H9 (cell line): ENCODE measurements around the gene FHIT. TPM values are rescaled to one million over a fixed set of nuclear protein-coding genes. Genes with fewer than 3 reads are reported as not detected.

Experiments
- DNase-seq: peaks from one replicate; pipeline ENCODE4 v3.0.0-alpha.2; 2017
- H2AFZ ChIP-seq: one replicate; pipeline ENCODE4 v1.6.1; 2013; ENCODE audit warnings: mild to moderate bottlenecking, low read length, control low read depth, moderate library complexity
- H2AK5ac ChIP-seq: 2 replicates; pipeline ENCODE4 v1.6.1; 2013; ENCODE audit warnings: low read length, control low read depth, mixed read lengths; ENCODE audit not compliant: insufficient read length
- H2BK120ac ChIP-seq: one replicate; pipeline ENCODE4 v1.6.1; 2013; ENCODE audit warnings: low read depth, mild to moderate bottlenecking, low read length, control low read depth, inconsistent platforms; ENCODE audit not compliant: poor library complexity, severe bottlenecking
- H2BK12ac ChIP-seq: 2 replicates; pipeline ENCODE4 v1.6.1; 2013; ENCODE audit warnings: low read length, control low read depth, mixed read lengths, low read depth; ENCODE audit not compliant: insufficient read length
- H2BK15ac ChIP-seq: 2 replicates; pipeline ENCODE4 v1.6.1; 2013; ENCODE audit warnings: low read depth, low read length, control low read depth
- H2BK20ac ChIP-seq: one replicate; pipeline ENCODE4 v1.6.1; 2013; ENCODE audit warnings: low read depth, mild to moderate bottlenecking, low read length, control low read depth, inconsistent platforms; ENCODE audit not compliant: poor library complexity, severe bottlenecking
- H2BK5ac ChIP-seq: 2 replicates; pipeline ENCODE4 v1.6.1; 2013; ENCODE audit warnings: low read length, control low read depth, mixed read lengths; ENCODE audit not compliant: insufficient read length
- H3K14ac ChIP-seq: 2 replicates; pipeline ENCODE4 v1.6.1; 2013; ENCODE audit warnings: low read length, control low read depth; ENCODE audit not compliant: insufficient read depth
- H3K18ac ChIP-seq: 2 replicates; pipeline ENCODE4 v1.6.1; 2013; ENCODE audit warnings: low read depth, mild to moderate bottlenecking, mixed read lengths, low read length, control low read depth; ENCODE audit not compliant: insufficient read length
- H3K23ac ChIP-seq: 2 replicates; pipeline ENCODE4 v1.6.1; 2013; ENCODE audit warnings: low read length, control low read depth, mixed read lengths, low read depth; ENCODE audit not compliant: insufficient read length
- H3K23me2 ChIP-seq: 2 replicates; pipeline ENCODE4 v1.6.1; 2013; ENCODE audit warnings: low read depth, mild to moderate bottlenecking, mixed read lengths, low read length, control low read depth; ENCODE audit not compliant: insufficient read length, poor library complexity, severe bottlenecking
- H3K27ac ChIP-seq: 2 replicates; pipeline ENCODE4 v1.5.1; 2013; ENCODE audit warnings: low read length, control low read depth, mixed read lengths, low read depth; ENCODE audit not compliant: insufficient read length
- H3K27me3 ChIP-seq: 2 replicates; pipeline ENCODE4 v1.6.1; 2013; ENCODE audit warnings: low read length, control low read depth, inconsistent platforms; ENCODE audit not compliant: insufficient read depth
- H3K4ac ChIP-seq: 2 replicates; pipeline ENCODE4 v1.6.1; 2013; ENCODE audit warnings: low read depth, mild to moderate bottlenecking, control low read depth, inconsistent platforms, low read length, moderate library complexity
- H3K4me1 ChIP-seq: 2 replicates; pipeline ENCODE4 v1.6.1; 2013; ENCODE audit warnings: low read length, control low read depth, inconsistent platforms; ENCODE audit not compliant: insufficient read depth
- H3K4me2 ChIP-seq: 2 replicates; pipeline ENCODE4 v1.6.1; 2013; ENCODE audit warnings: low read length, control low read depth, mixed read lengths; ENCODE audit not compliant: insufficient read length, insufficient read depth
- H3K56ac ChIP-seq: 2 replicates; pipeline ENCODE4 v1.6.1; 2013; ENCODE audit warnings: low read depth, mild to moderate bottlenecking, mixed read lengths, low read length, control low read depth; ENCODE audit not compliant: insufficient read length
- H3K79me1 ChIP-seq: 2 replicates; pipeline ENCODE4 v1.6.1; 2013; ENCODE audit warnings: low read depth, mild to moderate bottlenecking, moderate library complexity, low read length, control low read depth, inconsistent platforms; ENCODE audit not compliant: insufficient read depth, poor library complexity, severe bottlenecking
- H3K79me2 ChIP-seq: 2 replicates; pipeline ENCODE4 v1.6.1; 2013; ENCODE audit warnings: low read length, control low read depth, inconsistent platforms; ENCODE audit not compliant: insufficient read depth
- H3K9ac ChIP-seq: 2 replicates; pipeline ENCODE4 v1.6.1; 2013; ENCODE audit warnings: low read length, control low read depth, mixed read lengths; ENCODE audit not compliant: insufficient read length; ENCODE audit errors: extremely low read depth
- H3K9me3 ChIP-seq: one replicate; pipeline ENCODE4 v1.6.1; 2013; ENCODE audit warnings: low read depth, low read length, inconsistent platforms; ENCODE audit not compliant: control insufficient read depth
- H3T11ph ChIP-seq: one replicate; pipeline ENCODE4 v1.6.1; 2013; ENCODE audit warnings: mild to moderate bottlenecking, low read length, control low read depth, inconsistent platforms
- H4K20me1 ChIP-seq: one replicate; pipeline ENCODE4 v1.6.1; 2013; ENCODE audit not compliant: control insufficient read depth, insufficient read length, insufficient read depth
- H4K5ac ChIP-seq: 2 replicates; pipeline ENCODE4 v1.6.1; 2013; ENCODE audit warnings: low read depth, mild to moderate bottlenecking, mixed read lengths, low read length, control low read depth; ENCODE audit not compliant: insufficient read length
- H4K8ac ChIP-seq: replicated peaks from 2 replicates; pipeline ENCODE4 v1.6.1; 2013; ENCODE audit warnings: low read length, control low read depth, mixed read lengths, low read depth; ENCODE audit not compliant: insufficient read length
- H4K91ac ChIP-seq: 2 replicates; pipeline ENCODE4 v1.6.1; 2013; ENCODE audit warnings: low read depth, mild to moderate bottlenecking, moderate library complexity, mixed read lengths, low read length, control low read depth; ENCODE audit not compliant: insufficient read length
- H3K27ac Mint-ChIP-seq, 3 experiments: 2 replicates in 2 of 3; 3 replicates in 1 of 3; pipeline ENCODE4 v1.8.0; 2020 to 2021; ENCODE audit warnings: mixed read lengths in 3 of 3, mild to moderate bottlenecking in 1 of 3, moderate library complexity in 1 of 3
- H3K27me3 Mint-ChIP-seq: 2 replicates; pipeline ENCODE4 v1.8.0; 2021; ENCODE audit warnings: low read depth, mild to moderate bottlenecking, moderate library complexity, mixed read lengths
- H3K36me3 Mint-ChIP-seq, 3 experiments: 2 replicates in 2 of 3; 3 replicates in 1 of 3; pipeline ENCODE4 v1.8.0; 2020 to 2021; ENCODE audit warnings: low read depth in 3 of 3, mixed read lengths in 3 of 3; ENCODE audit not compliant: insufficient read depth in 1 of 3
- H3K4me1 Mint-ChIP-seq, 2 experiments: 2 replicates each; pipeline ENCODE4 v1.8.0; 2020; ENCODE audit warnings: mixed read lengths in 2 of 2
- H3K4me3 Mint-ChIP-seq, 2 experiments: 2 replicates in 1 of 2; 3 replicates in 1 of 2; pipeline ENCODE4 v1.8.0; 2020 to 2021; ENCODE audit warnings: mild to moderate bottlenecking in 2 of 2, mixed read lengths in 2 of 2, moderate library complexity in 1 of 2
- H3K9me3 Mint-ChIP-seq, 2 experiments: 2 replicates in 1 of 2; 3 replicates in 1 of 2; pipeline ENCODE4 v1.8.0; 2020; ENCODE audit warnings: mild to moderate bottlenecking in 2 of 2, mixed read lengths in 2 of 2, moderate library complexity in 1 of 2
- WGBS: extraction: QIAGEN DNeasy Blood & Tissue Kit; methylation state at CpG from one replicate; pipeline ENCODE4 v1.1.7; 2013; ENCODE audit warnings: missing lambda C conversion rate, low lambda C conversion rate, mixed read lengths; ENCODE audit not compliant: insufficient read length; ENCODE audit errors: extremely low coverage; 5-methylcytosine and 5-hydroxymethylcytosine counted together
- total RNA-seq: library from RNA; stranded (reverse); gene quantifications from 2 replicates; pipeline ENCODE4 v1.2.1, GENCODE V29; 2021
- TF ChIP-seq, protein P1 (sequence below): fragments of 200-600 bp; sonication (generic); conservative IDR thresholded peaks from 3 replicates; pipeline ENCODE4 v1.8.0; 2021; ENCODE audit warnings: antibody characterized with exemption, mild to moderate bottlenecking

FHIT gene
- total RNA-seq, 1 experiment from 2014 or later: 3.0 TPM

DNA sequence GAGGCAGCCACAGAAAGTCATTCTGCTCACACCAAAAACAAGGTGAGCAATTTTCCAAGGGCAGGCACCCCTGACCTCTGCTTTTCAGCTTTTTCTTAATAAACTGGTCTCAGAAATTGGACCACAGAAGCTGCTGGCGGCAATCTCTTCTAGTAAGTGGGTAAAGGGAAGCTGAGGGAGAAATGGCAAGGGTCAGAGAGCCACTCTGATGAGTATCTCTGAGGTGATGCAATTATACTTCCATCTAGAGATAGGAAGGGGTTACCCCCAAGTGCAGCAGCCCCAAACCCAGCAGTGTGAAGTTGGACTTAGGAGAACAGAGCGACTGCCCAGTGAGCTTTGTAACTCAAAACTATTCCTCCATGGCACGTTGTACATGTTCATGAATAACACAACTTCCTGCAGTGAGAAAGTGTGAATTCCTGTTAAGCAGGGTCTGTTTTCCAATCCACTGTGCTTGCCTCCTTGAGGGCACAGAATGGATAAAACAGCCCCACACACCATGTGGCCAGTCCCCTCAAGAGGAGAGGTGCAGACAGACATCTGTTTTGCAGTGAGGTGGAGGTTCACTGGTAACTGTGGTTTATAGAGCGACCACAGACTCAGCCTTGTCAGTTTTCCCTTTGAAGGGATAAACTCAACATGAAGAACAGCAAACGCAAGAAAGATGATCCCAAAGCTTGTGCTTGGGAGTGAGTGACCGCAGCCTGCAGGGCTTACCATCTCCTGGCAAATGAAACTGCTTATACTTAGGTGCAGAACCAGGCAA lies 1518.0 kb downstream of the FHIT start:
- no peak overlapping the region for H3K14ac ChIP-seq
- H3K27me3 ChIP-seq: no peaks in the 10 kb centered on the region
- no peak overlapping the region for H3K4ac ChIP-seq
- no peaks in the 10 kb centered on the region for H3K79me1 ChIP-seq
- Mint-ChIP-seq H3K27me3 (no peaks in the 10 kb centered on the region), H3K4me3 (no peak overlapping the region), H3K4me1 (peaks cover 5 to 9% of the 10 kb centered on the region in 2 experiments), H3K9me3 (no peaks in the 10 kb centered on the region), H3K36me3 (no peaks in the 10 kb centered on the region), H3K27ac (no peak overlapping the region)
- no peak overlapping the region for H2BK12ac ChIP-seq
- H2BK5ac ChIP-seq: no peak overlapping the region
- no peak overlapping the region for H2AFZ ChIP-seq
- no peaks in the 10 kb centered on the region for H3K23me2 ChIP-seq
- no peaks in the 10 kb centered on the region for H4K20me1 ChIP-seq
- no peak overlapping the region for H3K4me2 ChIP-seq
- no peak overlapping the region for H3K56ac ChIP-seq
- no peak overlapping the region for H3K27ac ChIP-seq
- H3K79me2 ChIP-seq: no peaks in the 10 kb centered on the region
- WGBS: no CpG with 5 or more reads among the region's 6 CpGs
- no peak overlapping the region for H3K9ac ChIP-seq
- H4K8ac ChIP-seq: no peak overlapping the region
- H2BK20ac ChIP-seq: no peak overlapping the region
- H3K9me3 ChIP-seq: no peaks in the 10 kb centered on the region
- H3T11ph ChIP-seq: no peak overlapping the region
- no peak overlapping the region for H2BK15ac ChIP-seq
- DNase-seq: no peak
- H4K91ac ChIP-seq: no peak overlapping the region
- H4K5ac ChIP-seq: no peak overlapping the region
- no peaks in the 10 kb centered on the region for H3K4me1 ChIP-seq
- no peak overlapping the region for H3K23ac ChIP-seq
- no peak overlapping the region for H3K18ac ChIP-seq
- TF ChIP-seq, protein P1, sequence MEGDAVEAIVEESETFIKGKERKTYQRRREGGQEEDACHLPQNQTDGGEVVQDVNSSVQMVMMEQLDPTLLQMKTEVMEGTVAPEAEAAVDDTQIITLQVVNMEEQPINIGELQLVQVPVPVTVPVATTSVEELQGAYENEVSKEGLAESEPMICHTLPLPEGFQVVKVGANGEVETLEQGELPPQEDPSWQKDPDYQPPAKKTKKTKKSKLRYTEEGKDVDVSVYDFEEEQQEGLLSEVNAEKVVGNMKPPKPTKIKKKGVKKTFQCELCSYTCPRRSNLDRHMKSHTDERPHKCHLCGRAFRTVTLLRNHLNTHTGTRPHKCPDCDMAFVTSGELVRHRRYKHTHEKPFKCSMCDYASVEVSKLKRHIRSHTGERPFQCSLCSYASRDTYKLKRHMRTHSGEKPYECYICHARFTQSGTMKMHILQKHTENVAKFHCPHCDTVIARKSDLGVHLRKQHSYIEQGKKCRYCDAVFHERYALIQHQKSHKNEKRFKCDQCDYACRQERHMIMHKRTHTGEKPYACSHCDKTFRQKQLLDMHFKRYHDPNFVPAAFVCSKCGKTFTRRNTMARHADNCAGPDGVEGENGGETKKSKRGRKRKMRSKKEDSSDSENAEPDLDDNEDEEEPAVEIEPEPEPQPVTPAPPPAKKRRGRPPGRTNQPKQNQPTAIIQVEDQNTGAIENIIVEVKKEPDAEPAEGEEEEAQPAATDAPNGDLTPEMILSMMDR: no peak
- H2AK5ac ChIP-seq: no peak overlapping the region
- H2BK120ac ChIP-seq: no peak overlapping the region
